22Rv1 (cell line): Measurements from ENCODE around the gene VSIR.

Experiments
- ZFX ChIP-seq: fragments of 450-650 bp; IDR thresholded peaks from 2 replicates; pipeline ENCODE4 v1.6.1; 2017; ENCODE audit warnings: antibody characterized with exemption, borderline replicate concordance
- TF ChIP-seq, protein P1 (sequence below): fragments of 450-650 bp; IDR thresholded peaks from 2 replicates; pipeline ENCODE4 v1.5.1; 2017; ENCODE audit warnings: mild to moderate bottlenecking

DNA sequence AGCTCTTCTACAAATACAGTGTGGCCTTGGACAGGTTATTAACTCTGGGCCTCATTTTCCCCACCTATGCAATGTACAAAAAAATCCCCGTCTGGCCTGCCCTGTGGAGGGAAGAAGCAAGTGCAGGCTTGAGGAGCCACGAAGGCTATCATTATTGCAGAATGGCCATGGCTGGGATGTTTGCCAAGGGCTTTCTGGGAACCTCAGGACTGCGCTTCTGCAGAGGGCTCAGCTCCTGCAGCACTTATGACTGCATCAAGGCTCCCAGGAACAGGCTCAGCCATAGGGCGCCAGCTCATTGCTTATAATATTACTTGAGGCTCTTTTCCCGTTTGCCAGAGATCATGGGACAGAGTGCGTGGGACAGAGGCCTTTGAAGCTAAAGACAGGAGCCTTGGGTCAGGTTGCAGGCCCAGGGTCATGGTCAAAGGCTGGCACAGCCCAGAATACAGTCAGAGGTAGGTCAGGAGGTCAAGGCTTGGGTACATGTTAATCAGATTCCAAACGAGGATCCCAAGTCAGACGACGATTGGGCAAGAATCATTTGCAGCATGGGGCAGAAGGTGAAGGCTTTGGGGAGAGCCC lies 33.2 kb downstream of the VSIR start:
- TF ChIP-seq, protein P1, sequence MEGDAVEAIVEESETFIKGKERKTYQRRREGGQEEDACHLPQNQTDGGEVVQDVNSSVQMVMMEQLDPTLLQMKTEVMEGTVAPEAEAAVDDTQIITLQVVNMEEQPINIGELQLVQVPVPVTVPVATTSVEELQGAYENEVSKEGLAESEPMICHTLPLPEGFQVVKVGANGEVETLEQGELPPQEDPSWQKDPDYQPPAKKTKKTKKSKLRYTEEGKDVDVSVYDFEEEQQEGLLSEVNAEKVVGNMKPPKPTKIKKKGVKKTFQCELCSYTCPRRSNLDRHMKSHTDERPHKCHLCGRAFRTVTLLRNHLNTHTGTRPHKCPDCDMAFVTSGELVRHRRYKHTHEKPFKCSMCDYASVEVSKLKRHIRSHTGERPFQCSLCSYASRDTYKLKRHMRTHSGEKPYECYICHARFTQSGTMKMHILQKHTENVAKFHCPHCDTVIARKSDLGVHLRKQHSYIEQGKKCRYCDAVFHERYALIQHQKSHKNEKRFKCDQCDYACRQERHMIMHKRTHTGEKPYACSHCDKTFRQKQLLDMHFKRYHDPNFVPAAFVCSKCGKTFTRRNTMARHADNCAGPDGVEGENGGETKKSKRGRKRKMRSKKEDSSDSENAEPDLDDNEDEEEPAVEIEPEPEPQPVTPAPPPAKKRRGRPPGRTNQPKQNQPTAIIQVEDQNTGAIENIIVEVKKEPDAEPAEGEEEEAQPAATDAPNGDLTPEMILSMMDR, result no peak
- no peak for TF ChIP-seq ZFX
